ENCODE measurements around the gene CHAD.
"Not testable (repeated sequence)": the region's sequence is repeated elsewhere in the genome, so short reads cannot be mapped to it uniquely, and the experiment has no call there.

CHAD gene

GRCh38 chr17:50426814-50427787, 41.6 kb downstream of the CHAD start:
- DNase-seq (ENCODE audit: low spot score): peak; percentile 35

- DNase-seq (ENCODE audit: low spot score): no peak
These were observed 42.3 kb downstream of the CHAD start for GRCh38 chr17:50426472-50426782.

- DNase-seq (ENCODE audit: low spot score): peak; percentile 89
These were observed 42.8 kb downstream of the CHAD start, which contains the start of gene ACSF2 for GRCh38 chr17:50425682-50426471. ACSF2 (plus strand) TSS chr17:50426218; CDS start chr17:50426262, 44 bp downstream.

GRCh38 chr17:50424996-50425681, 43.5 kb downstream of the CHAD start:
- DNase-seq (ENCODE audit: low spot score): no peak

GRCh38 chr17:50424246-50424995, 44.3 kb downstream of the CHAD start:
- no peak for DNase-seq (ENCODE audit: low spot score)

GRCh38 chr17:50423553-50424159, 45.0 kb downstream of the CHAD start:
- DNase-seq (ENCODE audit: low spot score): no peak

GRCh38 chr17:50422738-50423137, 45.9 kb downstream of the CHAD start:
- DNase-seq (ENCODE audit: low spot score): no peak

- peak; percentile 61 for DNase-seq (ENCODE audit: low spot score)
These were observed 47.2 kb downstream of the CHAD start for GRCh38 chr17:50421308-50422051.

GRCh38 chr17:50420419-50421112, 48.1 kb downstream of the CHAD start:
- no peak for DNase-seq (ENCODE audit: low spot score)

GRCh38 chr17:50419577-50419976, 49.1 kb downstream of the CHAD start:
- not testable (repeated sequence) for DNase-seq (ENCODE audit: low spot score)

- DNase-seq (ENCODE audit: low spot score): no peak
These were observed 53.9 kb downstream of the CHAD start for GRCh38 chr17:50414808-50415207.

All from germinal center (tissue), 1 donor.